Transverse colon (tissue), 4 donors: Measurements from ENCODE around the gene CALML4.
"Not testable (repeated sequence)": the region's sequence is repeated elsewhere in the genome, so short reads cannot be mapped to it uniquely, and the experiment has no call there.

ENCODE experiments used
- POLR2A ChIP-seq: fragments of 450-650 bp; IDR thresholded peaks from one replicate; pipeline ENCODE4 v1.6.1; 2016; ENCODE audit warnings: antibody characterized with exemption, mild to moderate bottlenecking, moderate library complexity
- POLR2AphosphoS5 ChIP-seq, 3 donors: sonication (generic); formaldehyde crosslinking; IDR thresholded peaks; one replicate each; pipeline ENCODE4 v1.6.1; 2016; ENCODE audit warnings: antibody characterized with exemption in 3 of 3
- TF ChIP-seq, protein P1 (sequence below), 5 experiments: fragments of 200-600 bp in 3 of 5; fragments of 450-650 bp in 2 of 5; sonication (generic) in 3 of 5; IDR thresholded peaks; 1 replicate in 2 of 5; 2 replicates in 3 of 5; pipeline ENCODE4 v1.5.1; 2016 to 2017; ENCODE audit warnings: antibody characterized with exemption in 5 of 5, inconsistent platforms in 3 of 5, mild to moderate bottlenecking in 2 of 5, moderate library complexity in 1 of 5

DNA sequence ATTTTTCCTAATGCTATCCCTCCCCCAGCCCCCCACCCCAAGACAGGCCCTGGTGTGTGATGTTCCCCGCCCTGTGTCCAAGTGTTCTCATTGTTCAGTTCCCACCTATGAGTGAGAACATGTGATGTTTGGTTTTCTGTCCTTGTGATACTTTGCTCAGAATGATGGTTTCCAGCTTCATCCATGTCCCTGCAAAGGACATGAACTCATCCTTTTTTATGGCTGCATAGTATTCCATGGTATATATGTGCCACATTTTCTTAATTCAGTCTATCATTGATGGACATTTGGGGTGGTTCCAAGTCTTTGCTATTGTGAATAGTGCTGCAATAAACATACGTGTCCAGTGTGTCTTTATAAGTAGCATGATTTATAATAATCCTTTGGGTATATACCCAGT lies 33.1 kb downstream of the CALML4 start:
- not testable (repeated sequence) for TF ChIP-seq POLR2A; POLR2AphosphoS5 (IDR thresholded peaks at IDR 0.05)
- TF ChIP-seq, protein P1, sequence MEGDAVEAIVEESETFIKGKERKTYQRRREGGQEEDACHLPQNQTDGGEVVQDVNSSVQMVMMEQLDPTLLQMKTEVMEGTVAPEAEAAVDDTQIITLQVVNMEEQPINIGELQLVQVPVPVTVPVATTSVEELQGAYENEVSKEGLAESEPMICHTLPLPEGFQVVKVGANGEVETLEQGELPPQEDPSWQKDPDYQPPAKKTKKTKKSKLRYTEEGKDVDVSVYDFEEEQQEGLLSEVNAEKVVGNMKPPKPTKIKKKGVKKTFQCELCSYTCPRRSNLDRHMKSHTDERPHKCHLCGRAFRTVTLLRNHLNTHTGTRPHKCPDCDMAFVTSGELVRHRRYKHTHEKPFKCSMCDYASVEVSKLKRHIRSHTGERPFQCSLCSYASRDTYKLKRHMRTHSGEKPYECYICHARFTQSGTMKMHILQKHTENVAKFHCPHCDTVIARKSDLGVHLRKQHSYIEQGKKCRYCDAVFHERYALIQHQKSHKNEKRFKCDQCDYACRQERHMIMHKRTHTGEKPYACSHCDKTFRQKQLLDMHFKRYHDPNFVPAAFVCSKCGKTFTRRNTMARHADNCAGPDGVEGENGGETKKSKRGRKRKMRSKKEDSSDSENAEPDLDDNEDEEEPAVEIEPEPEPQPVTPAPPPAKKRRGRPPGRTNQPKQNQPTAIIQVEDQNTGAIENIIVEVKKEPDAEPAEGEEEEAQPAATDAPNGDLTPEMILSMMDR (IDR thresholded peaks at IDR 0.05), result not testable (repeated sequence)
